ENCODE measurements around the gene LRRC66. TPM values are rescaled to one million over a fixed set of nuclear protein-coding genes. Genes with fewer than 3 reads are reported as not detected.

The LRRC66 gene
- total RNA-seq, 1 experiment from 2014 or later = 1.5 TPM

- no peak for DNase-seq (ENCODE audit: low spot score)
These were observed 5.3 kb downstream of the LRRC66 start for GRCh38 chr4:52014903-52015302.

GRCh38 chr4:52012651-52013050, 7.5 kb downstream of the LRRC66 start:
- DNase-seq (ENCODE audit: low spot score) = no peak

- DNase-seq (ENCODE audit: low spot score) = no peak
These were observed 9.2 kb downstream of the LRRC66 start for GRCh38 chr4:52010986-52011385.

- peak; percentile 79 for DNase-seq (ENCODE audit: low spot score)
These were observed 13.3 kb downstream of the LRRC66 start for GRCh38 chr4:52006887-52007286.

DNA sequence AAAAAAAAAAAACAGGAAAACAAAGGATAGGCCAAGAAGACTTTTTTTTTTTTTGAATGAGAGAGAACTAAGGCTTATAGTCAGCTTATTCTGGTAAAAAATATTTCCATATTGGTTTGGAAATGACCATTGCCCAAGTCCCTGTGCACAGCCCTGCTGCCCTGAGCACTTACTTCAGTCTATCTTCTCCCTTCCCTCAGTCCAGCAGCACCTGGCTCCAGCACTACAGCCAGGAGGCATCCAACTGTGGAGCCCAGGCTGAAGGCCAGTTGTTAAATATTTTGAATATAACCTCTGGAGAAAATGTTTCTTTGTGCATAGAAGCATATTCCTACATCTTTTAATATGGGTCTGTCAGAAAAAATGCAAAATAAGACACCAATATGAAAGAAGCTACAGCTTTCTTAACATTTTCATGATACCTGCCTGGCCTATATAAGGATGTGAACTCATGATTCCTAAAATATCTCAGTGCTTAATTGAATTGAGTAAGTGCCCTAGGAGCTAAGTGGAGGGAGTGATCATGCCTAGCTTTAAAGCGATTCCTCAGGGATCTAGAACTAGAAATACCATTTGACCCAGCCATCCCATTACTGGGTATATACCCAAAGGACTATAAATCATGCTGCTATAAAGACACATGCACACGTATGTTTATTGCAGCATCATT, 14.4 kb downstream of the LRRC66 start:
- no peak for DNase-seq (ENCODE audit: low spot score)

GRCh38 chr4:52004414-52004813, 15.7 kb downstream of the LRRC66 start:
- peak; percentile 46 for DNase-seq (ENCODE audit: low spot score)

GRCh38 chr4:52001616-52002015, 18.5 kb downstream of the LRRC66 start:
- peak; percentile 15 for DNase-seq (ENCODE audit: low spot score)

GRCh38 chr4:51999250-51999649, 20.9 kb downstream of the LRRC66 start:
- DNase-seq (ENCODE audit: low spot score) = no peak

GRCh38 chr4:51998837-51999236, 21.3 kb downstream of the LRRC66 start:
- DNase-seq (ENCODE audit: low spot score) = no peak

- peak; percentile 26 for DNase-seq (ENCODE audit: low spot score)
These were observed 22.5 kb downstream of the LRRC66 start for GRCh38 chr4:51997647-51998046.

DNA sequence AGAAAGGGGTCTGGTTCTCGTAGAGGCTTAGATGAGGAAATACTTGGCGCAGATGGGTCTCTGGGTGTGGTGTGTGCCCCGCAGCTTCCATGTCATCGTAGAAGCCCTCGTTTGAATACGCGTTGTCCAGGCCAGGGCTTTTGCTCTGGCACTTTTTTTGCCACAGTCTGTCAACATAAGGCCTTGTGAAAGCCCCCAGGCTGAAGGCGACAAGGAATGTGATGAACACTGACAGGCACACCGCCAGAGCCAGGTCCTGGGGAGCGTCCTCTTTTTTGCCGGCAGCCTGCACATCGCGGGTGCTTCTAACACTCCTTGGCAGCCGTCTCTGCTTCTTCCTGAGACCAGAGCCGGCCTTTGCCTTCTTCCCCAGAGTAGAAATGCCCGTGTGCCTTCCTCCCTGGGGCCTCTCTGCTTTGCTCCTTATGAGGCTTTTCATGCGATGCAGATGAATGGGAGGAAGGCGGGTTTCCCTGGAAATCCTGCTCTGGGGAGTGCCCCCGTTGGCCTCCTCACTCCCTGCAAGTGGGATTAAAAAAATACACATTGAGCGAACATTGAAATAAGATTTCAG, 24.4 kb downstream of the LRRC66 start:
- DNase-seq (ENCODE audit: low spot score) = no peak

DNA sequence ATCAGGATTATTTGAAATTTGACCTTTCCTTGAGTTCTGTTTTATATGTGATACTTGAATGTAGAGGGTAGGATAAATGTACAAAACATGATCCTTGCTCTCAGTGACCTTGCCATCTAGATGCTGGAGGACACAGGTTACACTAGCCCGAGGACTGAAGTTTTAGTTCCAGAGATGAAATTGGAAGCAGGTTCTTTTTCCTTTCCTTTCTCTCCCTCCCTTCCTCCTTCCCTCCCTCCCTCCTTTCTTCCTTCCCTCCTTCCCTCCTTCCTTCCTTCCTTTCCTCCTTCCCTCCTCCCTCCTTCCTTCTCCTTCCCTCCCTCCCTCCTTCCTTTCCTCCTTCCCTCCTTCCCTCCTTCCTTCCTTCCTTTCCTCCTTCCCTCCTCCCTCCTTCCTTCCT, 54.3 kb downstream of the LRRC66 start:
- no peak for DNase-seq (ENCODE audit: low spot score)

DNA sequence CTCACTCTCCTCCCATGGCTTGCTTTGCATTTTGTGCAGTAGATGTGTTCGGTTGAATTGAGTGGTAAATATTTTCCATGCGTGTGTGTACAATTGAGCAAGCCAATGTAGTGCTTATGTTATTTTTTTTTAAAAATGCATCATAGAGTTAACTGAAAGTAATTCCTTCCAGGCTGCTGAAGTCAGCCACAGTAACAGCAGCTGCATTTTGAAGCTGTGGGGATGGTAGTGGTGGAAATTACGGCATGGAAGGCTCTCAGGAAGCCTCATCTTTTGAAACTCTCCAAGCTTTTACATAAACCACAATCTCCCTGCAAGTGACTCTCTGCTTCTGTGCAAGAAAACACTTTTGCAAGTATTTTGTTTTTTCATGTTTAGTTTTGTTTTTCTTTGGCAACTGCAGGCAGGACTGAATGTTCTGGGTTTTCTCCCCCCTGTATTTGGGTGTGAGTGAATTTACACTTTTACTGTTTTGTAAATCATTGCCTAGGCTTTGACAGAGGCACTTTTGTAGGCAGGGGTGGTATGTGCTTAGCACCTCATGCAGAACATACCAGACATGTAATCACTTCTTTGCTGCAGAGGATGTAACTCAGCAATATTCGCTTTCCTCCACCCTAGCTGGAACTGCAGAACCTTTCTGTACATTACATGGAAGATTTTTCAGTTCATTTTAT, 56.2 kb downstream of the LRRC66 start:
- no peak for DNase-seq (ENCODE audit: low spot score)

GRCh38 chr4:51960486-51960885, 59.7 kb downstream of the LRRC66 start:
- DNase-seq (ENCODE audit: low spot score) = no peak

GRCh38 chr4:51958199-51958968, 61.8 kb downstream of the LRRC66 start:
- DNase-seq (ENCODE audit: low spot score) = no peak

Small RNAs within 50 kb of the gene (small RNA-seq; reads per million reads assigned to genes)
- gene AC104784.1 = not detected

Other genes starting within 250 kb of the LRRC66 start
- 22.7 and 28.8 TPM in 2 replicates for gene DCUN1D4, start 177.2 kb downstream of the LRRC66 start, total RNA-seq (2014; rRNA removed; shearing (Covaris generic))
- gene SGCB, start 17.9 kb upstream of the LRRC66 start, total RNA-seq (2014; rRNA removed; shearing (Covaris generic)) = 1.7 and 1.9 TPM in 2 replicates
- 0.10 TPM in 1 of 2 replicates, not detected in the other for gene SPATA18, start 30.9 kb upstream of the LRRC66 start, total RNA-seq (2014; rRNA removed; shearing (Covaris generic))

Data from HT-29 (cell line).